Testis (tissue), 2 donors: ENCODE measurements around the gene ERMARD.

Source experiments
- POLR2A ChIP-seq: fragments of 450-650 bp; IDR thresholded peaks from one replicate; pipeline ENCODE4 v1.6.1; 2017; ENCODE audit warnings: antibody characterized with exemption, mild to moderate bottlenecking, moderate library complexity
- TF ChIP-seq, protein P1 (sequence below), 3 experiments: fragments of 450-650 bp in 2 of 3; fragments of 200-600 bp in 1 of 3; sonication (generic) in 1 of 3; IDR thresholded peaks; one replicate each; pipeline ENCODE4 v1.5.1; 2016 to 2019; ENCODE audit warnings: antibody characterized with exemption in 3 of 3, mild to moderate bottlenecking in 2 of 3, moderate library complexity in 1 of 3

- TF ChIP-seq, protein P1, sequence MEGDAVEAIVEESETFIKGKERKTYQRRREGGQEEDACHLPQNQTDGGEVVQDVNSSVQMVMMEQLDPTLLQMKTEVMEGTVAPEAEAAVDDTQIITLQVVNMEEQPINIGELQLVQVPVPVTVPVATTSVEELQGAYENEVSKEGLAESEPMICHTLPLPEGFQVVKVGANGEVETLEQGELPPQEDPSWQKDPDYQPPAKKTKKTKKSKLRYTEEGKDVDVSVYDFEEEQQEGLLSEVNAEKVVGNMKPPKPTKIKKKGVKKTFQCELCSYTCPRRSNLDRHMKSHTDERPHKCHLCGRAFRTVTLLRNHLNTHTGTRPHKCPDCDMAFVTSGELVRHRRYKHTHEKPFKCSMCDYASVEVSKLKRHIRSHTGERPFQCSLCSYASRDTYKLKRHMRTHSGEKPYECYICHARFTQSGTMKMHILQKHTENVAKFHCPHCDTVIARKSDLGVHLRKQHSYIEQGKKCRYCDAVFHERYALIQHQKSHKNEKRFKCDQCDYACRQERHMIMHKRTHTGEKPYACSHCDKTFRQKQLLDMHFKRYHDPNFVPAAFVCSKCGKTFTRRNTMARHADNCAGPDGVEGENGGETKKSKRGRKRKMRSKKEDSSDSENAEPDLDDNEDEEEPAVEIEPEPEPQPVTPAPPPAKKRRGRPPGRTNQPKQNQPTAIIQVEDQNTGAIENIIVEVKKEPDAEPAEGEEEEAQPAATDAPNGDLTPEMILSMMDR (IDR thresholded peaks at IDR 0.05): no peak
- TF ChIP-seq POLR2A: no peak
These were observed 29.2 kb downstream of the ERMARD start for GRCh38 chr6:169780571-169781091.
